Fibroblast of villous mesenchyme (primary cell): ENCODE measurements around the gene AKIRIN2. TPM values are rescaled to one million over a fixed set of nuclear protein-coding genes. Genes with fewer than 3 reads are reported as not detected.

Source experiments
- DNase-seq: peaks from one replicate; pipeline ENCODE4 v3.0.0-alpha.2; 2010; ENCODE audit warnings: low read depth
- H3K4me3 ChIP-seq: 2 replicates; pipeline ENCODE4 v1.5.1; 2011; ENCODE audit warnings: low read depth, mild to moderate bottlenecking, low read length
- CTCF ChIP-seq: IDR thresholded peaks from 2 replicates; pipeline ENCODE4 v1.5.1; 2012; ENCODE audit warnings: low read depth, mild to moderate bottlenecking, low read length; ENCODE audit not compliant: insufficient read depth
- total RNA-seq: library from RNA; depleted of rRNA; stranded (reverse); fragments of >200 nt; gene quantifications from 2 replicates; pipeline ENCODE4 v1.2.3, GENCODE V29; 2012

The AKIRIN2 gene
- total RNA-seq, 1 donor: 17.7 TPM

GRCh38 chr6:87641065-87641692 is 60.9 kb downstream of the AKIRIN2 start:
- TF ChIP-seq CTCF: no peak
- no peak overlapping the region for H3K4me3 ChIP-seq
- no peak for DNase-seq

- no peak for DNase-seq
- TF ChIP-seq CTCF: no peak
- H3K4me3 ChIP-seq: no peak overlapping the region
These were observed 62.7 kb downstream of the AKIRIN2 start for GRCh38 chr6:87639373-87639772.

GRCh38 chr6:87637106-87637505 is 64.9 kb downstream of the AKIRIN2 start:
- DNase-seq: no peak
- TF ChIP-seq CTCF: no peak
- no peak overlapping the region for H3K4me3 ChIP-seq

GRCh38 chr6:87636315-87636714 is 65.7 kb downstream of the AKIRIN2 start:
- DNase-seq: no peak
- no peak overlapping the region for H3K4me3 ChIP-seq
- TF ChIP-seq CTCF: no peak

GRCh38 chr6:87633851-87634250 is 68.2 kb downstream of the AKIRIN2 start:
- no peak for DNase-seq
- H3K4me3 ChIP-seq: no peak overlapping the region
- TF ChIP-seq CTCF: no peak

GRCh38 chr6:87630746-87631145 is 71.3 kb downstream of the AKIRIN2 start:
- TF ChIP-seq CTCF: no peak

GRCh38 chr6:87628881-87629280 is 73.2 kb downstream of the AKIRIN2 start:
- H3K4me3 ChIP-seq: no peak overlapping the region
- peak; percentile 27 for DNase-seq
- no peak for TF ChIP-seq CTCF

More at GRCh38 chr6:87630746-87631145, 71.3 kb downstream of the AKIRIN2 start:
- DNase-seq: no peak
- H3K4me3 ChIP-seq: no peak overlapping the region
